Measurements from ENCODE around the gene TIMP4.

Gene TIMP4

GRCh38 chr3:12158387-12159226, at the start of gene TIMP4:
TSS of gene TIMP4 (minus strand) at chr3:12158912. CDS start at chr3:12158840, 72 bp downstream.
- DNase-seq: peak; percentile 72

- DNase-seq: no peak
Observed at GRCh38 chr3:12205171-12205570, 46.5 kb upstream of the TIMP4 start.

GRCh38 chr3:12201813-12202212, 43.1 kb upstream of the TIMP4 start:
- no peak for DNase-seq

- DNase-seq: no peak
Observed at GRCh38 chr3:12198301-12198700, 39.6 kb upstream of the TIMP4 start.

GRCh38 chr3:12197475-12197874, 38.8 kb upstream of the TIMP4 start:
- DNase-seq: no peak

- DNase-seq: no peak
Observed at GRCh38 chr3:12196684-12197083, 38.0 kb upstream of the TIMP4 start.

- DNase-seq: peak; percentile 91
Observed at GRCh38 chr3:12195231-12195630, 36.5 kb upstream of the TIMP4 start.

- peak; percentile 72 for DNase-seq
Observed at GRCh38 chr3:12194669-12195161, 36.0 kb upstream of the TIMP4 start.

GRCh38 chr3:12194209-12194608, 35.5 kb upstream of the TIMP4 start:
- no peak for DNase-seq

- peak; percentile 69 for DNase-seq
Observed at GRCh38 chr3:12193485-12194165, 34.9 kb upstream of the TIMP4 start.

GRCh38 chr3:12192655-12193484, 34.2 kb upstream of the TIMP4 start:
- no peak for DNase-seq

GRCh38 chr3:12192173-12192572, 33.5 kb upstream of the TIMP4 start:
- no peak for DNase-seq

- DNase-seq: no peak
Observed at GRCh38 chr3:12191559-12191958, 32.8 kb upstream of the TIMP4 start.

- DNase-seq: no peak
Observed at GRCh38 chr3:12190832-12191231, 32.1 kb upstream of the TIMP4 start.

- DNase-seq: no peak
Observed at GRCh38 chr3:12190221-12190807, 31.6 kb upstream of the TIMP4 start.

- DNase-seq: no peak
Observed at GRCh38 chr3:12188681-12189287, 30.1 kb upstream of the TIMP4 start.

- no peak for DNase-seq
Observed at GRCh38 chr3:12188328-12188648, 29.6 kb upstream of the TIMP4 start.

GRCh38 chr3:12187448-12188327, 29.0 kb upstream of the TIMP4 start:
- no peak for DNase-seq

GRCh38 chr3:12186515-12187286, 28.0 kb upstream of the TIMP4 start:
- no peak for DNase-seq

- no peak for DNase-seq
Observed at GRCh38 chr3:12186046-12186445, 27.3 kb upstream of the TIMP4 start.
